Mucosa of gallbladder (tissue), 1 donor: ENCODE data around the gene SMDT1. TPM values are rescaled to one million over a fixed set of nuclear protein-coding genes. Genes with fewer than 3 reads are reported as not detected.
"Not testable (repeated sequence)": the region's sequence is repeated elsewhere in the genome, so short reads cannot be mapped to it uniquely, and the experiment has no call there.

ENCODE experiments used
- DNase-seq: peaks from one replicate; pipeline ENCODE4 v3.0.0-alpha.2; 2020; ENCODE audit warnings: low spot score
- total RNA-seq: library from RNA; stranded (reverse); gene quantifications from one replicate; pipeline ENCODE4 v1.2.1, GENCODE V29; 2021
- donor health status: DM: no; HTN: no; CAD: no.

The SMDT1 gene
- total RNA-seq, 1 donor from 2014 or later: 121 TPM

DNA sequence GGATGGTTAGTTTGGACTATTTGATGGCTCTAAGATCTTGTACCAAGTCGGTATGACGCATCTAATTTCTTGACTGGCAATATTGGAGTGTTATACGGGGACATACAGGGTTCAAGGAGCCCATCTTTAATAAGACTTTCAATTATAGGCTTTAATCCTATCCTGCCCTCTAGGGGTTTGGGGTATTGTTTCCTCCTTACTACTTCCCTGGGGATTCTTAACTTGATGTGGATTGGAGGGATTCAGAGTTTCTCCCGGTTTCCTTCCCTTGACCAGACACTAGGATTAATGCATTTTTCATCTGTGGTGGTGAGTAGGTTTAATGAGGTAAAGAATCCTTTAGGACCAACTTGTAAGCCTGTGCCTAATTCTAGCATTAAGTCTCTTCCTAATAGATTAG lies 32.3 kb downstream of the SMDT1 start:
- DNase-seq: no peak

GRCh38 chr22:42112793-42113192 lies 33.3 kb downstream of the SMDT1 start:
- DNase-seq: not testable (repeated sequence)

DNA sequence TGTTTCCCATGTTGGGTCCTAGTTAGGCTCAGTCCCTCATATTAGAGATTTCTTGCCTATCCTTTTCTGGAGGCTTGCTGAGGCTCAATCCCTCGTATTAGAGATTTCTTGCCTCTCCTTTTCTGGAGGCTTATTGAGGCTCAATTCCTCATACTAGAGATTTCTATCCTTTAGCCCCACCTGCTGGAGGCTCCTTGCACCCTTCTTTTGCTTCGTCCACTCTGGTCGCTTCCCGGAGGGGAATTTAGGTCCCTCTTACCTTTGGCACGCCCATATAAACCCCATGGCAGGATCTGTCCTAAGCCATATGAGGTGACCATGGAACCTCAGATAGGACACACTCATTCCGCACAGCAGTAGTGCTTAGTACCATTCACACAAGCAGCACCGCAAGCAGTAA lies 35.2 kb downstream of the SMDT1 start:
- no peak for DNase-seq

GRCh38 chr22:42115420-42115830 lies 35.9 kb downstream of the SMDT1 start:
- not testable (repeated sequence) for DNase-seq

- no peak for DNase-seq
Observed at GRCh38 chr22:42116848-42117424, 37.4 kb downstream of the SMDT1 start.

- not testable (repeated sequence) for DNase-seq
Observed at GRCh38 chr22:42120231-42121021, 40.9 kb downstream of the SMDT1 start.

GRCh38 chr22:42123529-42123928 lies 44.0 kb downstream of the SMDT1 start:
- not testable (repeated sequence) for DNase-seq

GRCh38 chr22:42127606-42128005 lies 48.1 kb downstream of the SMDT1 start:
- no peak for DNase-seq

- DNase-seq: not testable (repeated sequence)
Observed at GRCh38 chr22:42128007-42128406, 48.5 kb downstream of the SMDT1 start.

DNA sequence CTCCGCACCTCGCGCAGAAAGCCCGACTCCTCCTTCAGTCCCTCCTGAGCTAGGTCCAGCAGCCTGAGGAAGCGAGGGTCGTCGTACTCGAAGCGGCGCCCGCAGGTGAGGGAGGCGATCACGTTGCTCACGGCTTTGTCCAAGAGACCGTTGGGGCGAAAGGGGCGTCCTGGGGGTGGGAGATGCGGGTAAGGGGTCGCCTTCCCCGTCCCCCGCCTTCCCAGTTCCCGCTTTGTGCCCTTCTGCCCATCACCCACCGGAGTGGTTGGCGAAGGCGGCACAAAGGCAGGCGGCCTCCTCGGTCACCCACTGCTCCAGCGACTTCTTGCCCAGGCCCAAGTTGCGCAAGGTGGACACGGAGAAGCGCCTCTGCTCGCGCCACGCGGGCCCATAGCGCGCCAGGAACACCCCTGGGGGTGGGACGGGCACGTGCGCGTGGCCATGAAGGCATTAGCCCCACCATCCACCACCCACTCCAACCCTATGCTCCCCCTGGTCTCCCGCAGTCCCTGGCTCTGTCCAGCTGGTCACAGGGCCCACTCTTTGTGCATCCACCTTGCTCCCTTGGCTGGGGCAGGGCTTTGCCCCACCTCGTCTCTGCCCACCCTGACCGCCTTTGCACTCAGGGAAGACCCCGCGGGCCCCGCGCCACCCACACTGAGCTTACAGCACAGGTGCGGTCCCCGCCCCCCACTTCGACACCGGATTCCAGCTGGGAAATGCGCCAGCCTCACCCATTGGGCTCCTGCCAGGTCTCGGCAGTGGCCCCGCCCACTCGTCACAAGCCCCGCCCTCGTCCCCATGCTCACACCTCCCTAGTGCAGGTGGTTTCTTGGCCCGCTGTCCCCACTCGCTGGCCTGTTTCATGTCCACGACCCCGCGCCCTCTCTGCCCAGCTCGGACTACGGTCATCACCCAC lies 49.5 kb downstream of the SMDT1 start:
- peak; percentile 56 for DNase-seq

DNA sequence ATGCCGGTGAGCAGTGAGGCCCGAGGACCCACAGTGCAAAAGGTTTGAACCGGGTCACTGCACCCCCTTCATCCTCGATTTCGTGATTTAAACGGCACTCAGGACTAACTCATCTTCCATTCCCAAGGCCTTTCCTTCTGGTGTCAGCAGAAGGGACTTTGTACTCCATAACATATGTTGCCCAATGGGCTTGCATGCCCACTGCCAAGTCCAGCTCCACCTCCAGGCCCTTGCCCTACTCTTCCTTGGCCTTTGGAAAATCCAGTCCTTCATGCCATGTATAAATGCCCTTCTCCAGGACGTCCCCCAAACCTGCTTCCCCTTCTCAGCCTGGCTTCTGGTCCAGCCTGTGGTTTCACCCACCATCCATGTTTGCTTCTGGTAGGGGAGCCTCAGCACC lies 50.7 kb downstream of the SMDT1 start:
- DNase-seq: not testable (repeated sequence)

- not testable (repeated sequence) for DNase-seq
Observed at GRCh38 chr22:42130639-42131431, 51.3 kb downstream of the SMDT1 start, which contains the start of gene CYP2D6. Gene CYP2D6, minus strand, starts transcription at chr22:42130810. Its CDS starts 19 bp downstream, at chr22:42130791.

GRCh38 chr22:42131562-42131961 lies 52.1 kb downstream of the SMDT1 start:
- DNase-seq: no peak

DNA sequence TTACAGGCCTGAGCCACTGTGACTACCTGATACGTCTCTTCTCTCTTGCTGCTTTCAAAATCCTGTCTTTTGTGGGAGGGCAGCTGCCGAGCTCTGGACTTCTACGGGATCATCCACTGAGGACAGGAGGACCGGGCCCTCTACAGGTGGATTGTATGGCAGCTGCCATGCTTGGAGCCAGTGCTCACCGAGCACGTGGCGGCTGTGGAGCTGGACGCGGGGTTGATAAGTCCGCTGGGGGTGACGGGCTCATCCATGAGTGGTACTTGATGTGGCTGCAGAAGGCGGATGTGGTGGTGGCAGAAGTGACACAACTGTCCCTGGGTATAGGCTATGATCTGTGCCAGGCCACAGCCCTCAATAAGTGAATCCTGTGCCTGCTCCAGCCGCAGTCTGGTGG lies 53.0 kb downstream of the SMDT1 start:
- DNase-seq: no peak

Other genes with a start within 250 kb of the SMDT1 start
- 257 TPM for gene SREBF2, start 246.6 kb upstream of the SMDT1 start, total RNA-seq
- gene SHISA8, start 164.6 kb upstream of the SMDT1 start, total RNA-seq: 1.4 TPM
- 0.55 TPM for gene TNFRSF13C, start 152.9 kb upstream of the SMDT1 start, total RNA-seq
- 3.2 TPM for gene CENPM, start 132.5 kb upstream of the SMDT1 start, total RNA-seq
- 0.60 TPM for gene SEPTIN3, start 110.3 kb upstream of the SMDT1 start, total RNA-seq
- gene WBP2NL, start 80.9 kb upstream of the SMDT1 start, total RNA-seq: 1.6 TPM
- gene NAGA, start 8.9 kb upstream of the SMDT1 start, total RNA-seq: 45.0 TPM
- gene PHETA2, start 5.5 kb upstream of the SMDT1 start, total RNA-seq: 10.3 TPM
- gene NDUFA6, start 11.1 kb downstream of the SMDT1 start, total RNA-seq: 77.9 TPM
- gene CYP2D6, start 51.1 kb downstream of the SMDT1 start, total RNA-seq: 2.7 TPM
- gene TCF20, start 191.0 kb downstream of the SMDT1 start, total RNA-seq: 50.2 TPM